HT1080 (cell line): ENCODE measurements around the gene INTS1. TPM values are rescaled to one million over a fixed set of nuclear protein-coding genes. Genes with fewer than 3 reads are reported as not detected.

Source experiments
- DNase-seq: peaks from one replicate; pipeline ENCODE4 v3.0.0-alpha.2; 2015; ENCODE audit warnings: low read depth
- total RNA-seq: library from RNA; depleted of rRNA; stranded (reverse); fragments of >200 nt; shearing (Covaris generic); gene quantifications from 2 replicates; pipeline ENCODE4 v1.2.3, GENCODE V29; 2014

INTS1 gene
- total RNA-seq, 1 experiment from 2014 or later: 82.4 TPM

DNA sequence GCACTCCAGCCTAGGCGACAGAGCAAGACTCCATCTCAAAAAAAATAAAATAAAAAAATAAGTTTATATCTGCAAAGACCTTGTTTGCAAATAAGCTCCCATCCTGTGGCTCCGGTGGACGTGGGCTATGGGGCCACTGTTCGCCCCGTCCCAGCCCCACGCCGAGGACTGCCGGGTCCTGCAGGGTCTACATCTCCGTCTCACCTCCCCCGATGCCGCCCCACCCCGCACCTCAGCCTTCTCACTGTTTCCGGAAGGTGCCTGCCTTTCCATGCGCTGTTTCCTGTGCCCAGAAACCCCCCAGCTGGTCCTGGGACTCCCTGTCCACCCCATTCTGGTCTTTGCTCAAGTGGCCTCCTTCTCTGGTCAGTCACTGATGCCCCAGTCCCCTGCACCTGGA, 5.0 kb upstream of the INTS1 start:
- no peak for DNase-seq

DNA sequence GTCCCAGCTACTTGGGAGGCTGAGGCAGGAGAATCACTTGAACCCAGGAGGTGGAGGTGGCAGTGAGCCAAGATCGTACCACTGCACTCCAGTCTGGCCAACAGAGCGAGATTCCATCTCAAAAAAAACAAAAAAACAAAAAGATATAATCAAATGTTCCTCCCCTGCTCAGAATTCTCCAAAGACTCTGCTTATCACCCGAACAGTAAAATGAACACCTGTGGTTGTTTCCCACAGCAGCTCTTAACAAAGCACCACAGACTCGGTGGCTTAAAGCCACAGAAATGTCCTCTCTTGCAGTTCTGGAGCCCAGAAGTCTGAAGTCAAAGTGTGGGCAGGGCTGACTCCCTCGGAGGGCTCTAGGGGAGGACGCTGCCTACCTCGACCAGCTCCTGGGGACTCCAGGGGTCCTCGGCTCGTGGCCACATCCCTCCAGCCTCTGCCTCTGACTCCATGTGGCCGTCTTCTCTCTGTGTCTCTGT, 4.1 kb upstream of the INTS1 start:
- no peak for DNase-seq

DNA sequence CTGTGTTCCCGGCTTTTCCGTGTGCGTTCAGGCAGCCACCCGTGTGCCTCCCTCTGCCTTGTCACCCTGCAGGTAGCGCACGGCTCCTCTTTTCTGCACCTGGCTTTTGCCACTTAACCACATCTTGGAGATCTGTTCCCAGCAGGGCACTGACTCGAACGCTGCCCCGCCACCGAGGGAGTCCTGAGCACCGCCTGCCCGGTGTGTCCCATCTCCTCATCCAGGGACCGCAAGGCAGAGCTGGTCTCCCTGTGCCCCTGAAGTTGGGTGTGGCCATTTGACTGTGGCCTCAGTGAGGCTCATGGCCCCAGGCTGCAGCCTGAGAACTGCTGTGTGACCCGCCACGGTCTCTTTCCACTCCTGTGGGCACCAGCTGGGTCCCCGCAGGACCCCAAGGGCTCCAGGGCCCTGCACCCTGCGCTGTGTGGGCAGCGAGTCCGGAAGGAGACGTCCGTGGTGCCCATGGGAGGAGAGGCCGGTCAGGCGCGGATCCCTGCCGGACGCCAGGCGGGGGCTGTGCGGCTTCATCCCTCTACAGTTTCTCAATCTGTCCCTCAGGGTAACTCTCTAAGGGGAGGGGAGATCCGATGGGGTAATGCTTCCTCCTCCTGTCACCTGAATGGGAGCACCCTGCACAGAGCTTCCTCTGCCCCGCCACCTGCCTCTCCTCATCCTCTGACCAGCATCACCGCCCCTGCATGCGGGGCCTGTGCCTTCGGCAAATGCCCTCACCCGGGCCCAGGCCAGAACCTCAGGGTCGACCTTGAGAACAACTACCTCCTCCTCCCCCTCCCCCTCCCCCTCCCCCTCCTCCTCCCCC, 1.8 kb upstream of the INTS1 start:
- no peak for DNase-seq

DNA sequence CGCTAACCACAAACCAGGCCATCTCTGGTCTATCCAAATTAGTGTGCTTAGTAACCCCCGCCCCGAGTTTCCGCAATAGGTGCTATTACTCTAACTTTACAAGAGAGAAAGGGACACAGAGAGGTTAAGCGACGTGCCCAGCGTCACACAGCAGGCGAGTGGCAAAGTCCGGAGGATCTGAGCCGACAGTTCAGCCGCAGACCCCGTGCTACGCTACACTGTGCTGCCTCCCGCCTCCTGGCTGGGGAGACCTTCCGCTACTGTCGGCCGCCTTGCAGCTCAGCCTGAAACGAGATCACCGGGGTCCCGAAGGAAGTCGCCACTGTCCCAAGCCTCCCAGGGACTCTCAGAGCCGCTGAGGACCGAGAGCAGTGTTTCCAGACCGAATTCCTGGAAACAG, 799 bp downstream of the INTS1 start:
- no peak for DNase-seq

DNA sequence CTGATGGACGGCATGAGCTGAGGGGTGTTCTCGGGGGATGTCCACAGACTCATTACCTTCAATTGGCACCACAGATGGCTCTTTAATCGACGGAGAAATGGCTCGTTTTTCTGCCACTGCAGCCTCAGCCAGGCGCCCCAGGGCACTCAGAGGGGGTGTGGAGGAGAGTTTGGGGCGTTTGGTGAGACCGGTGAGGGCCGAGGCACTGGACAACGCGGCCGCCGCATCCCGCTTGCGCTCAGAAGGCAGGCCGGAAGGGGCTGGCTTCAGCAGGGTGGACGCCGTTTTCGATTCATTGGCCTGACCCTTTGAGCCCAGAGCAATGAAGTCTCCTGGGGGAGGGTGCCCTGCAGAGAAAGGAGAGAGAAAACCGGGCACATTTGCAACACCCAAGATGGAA, 1.3 kb downstream of the INTS1 start:
- DNase-seq: no peak

DNA sequence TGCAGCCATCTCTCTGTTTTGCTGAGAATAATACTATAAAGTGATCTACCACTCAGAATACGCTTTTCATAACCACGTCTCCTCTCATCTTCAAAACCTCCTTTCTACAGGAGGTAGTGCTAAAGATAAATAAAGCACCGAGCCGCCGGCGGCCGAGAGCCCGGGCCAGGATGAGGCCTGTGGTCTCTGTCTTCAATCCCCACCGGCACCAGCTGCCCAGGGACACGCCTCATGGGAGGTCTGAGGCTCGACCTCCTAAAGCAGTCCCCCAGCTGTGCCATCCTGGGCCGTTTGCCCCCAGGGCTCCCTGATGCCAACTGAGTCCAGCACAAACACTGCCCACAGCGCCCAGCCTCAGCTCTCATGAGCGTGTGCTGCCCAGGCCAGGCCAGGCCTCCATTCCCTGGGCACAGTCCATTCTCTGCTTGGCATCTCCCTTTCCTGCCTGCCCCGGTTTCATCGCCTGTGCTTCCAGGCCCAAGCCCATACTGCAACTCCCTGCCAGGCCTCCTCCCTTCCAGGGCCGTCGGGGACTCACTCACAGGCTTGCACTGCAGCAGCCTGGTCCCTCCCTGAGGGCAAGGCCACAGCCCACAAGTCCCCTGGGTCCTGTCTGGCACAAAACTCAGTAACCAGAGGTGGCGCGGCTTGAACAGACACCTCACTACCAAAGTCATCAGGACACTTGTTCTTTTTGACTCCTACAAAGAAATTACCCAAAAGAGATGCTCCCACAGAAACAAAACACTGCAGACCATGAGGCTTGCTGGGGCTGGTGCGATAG, 2.5 kb downstream of the INTS1 start:
- DNase-seq: no peak

DNA sequence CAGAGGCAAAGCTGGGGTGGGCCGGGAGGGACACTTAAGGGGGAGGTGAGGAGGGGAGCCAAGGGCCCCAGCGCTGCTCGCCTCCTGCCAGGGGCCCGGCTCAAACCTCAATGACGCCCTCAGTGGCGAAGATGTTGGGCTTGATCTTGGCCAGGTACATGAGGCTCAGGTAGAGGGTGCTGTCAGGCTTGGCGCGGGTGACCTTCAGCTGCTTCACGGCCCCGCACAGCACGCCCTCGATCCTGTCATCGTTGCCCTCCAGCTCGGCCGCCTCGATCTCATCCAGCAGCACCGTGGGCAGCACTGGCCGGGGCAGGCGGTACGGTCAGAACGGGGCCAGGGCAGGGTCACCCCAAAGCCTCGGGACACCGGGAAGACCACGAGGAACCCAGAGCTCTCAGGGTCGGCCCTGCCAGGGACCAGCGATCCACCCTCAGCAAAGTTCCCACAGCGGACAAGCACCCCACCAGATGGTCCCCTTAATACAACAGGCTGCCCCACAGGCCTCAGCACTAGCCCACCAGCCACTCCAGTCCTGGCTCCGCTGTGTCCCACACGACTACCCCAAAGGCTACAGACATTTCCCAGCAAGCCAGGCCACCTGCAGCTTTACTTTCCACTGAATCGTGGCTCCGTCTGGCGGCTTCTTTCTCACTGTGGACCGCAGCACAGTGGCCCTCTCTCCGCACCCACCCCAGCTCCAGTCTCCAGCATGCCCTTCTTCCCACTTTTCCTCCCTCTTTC, 4.0 kb downstream of the INTS1 start:
- no peak for DNase-seq

DNA sequence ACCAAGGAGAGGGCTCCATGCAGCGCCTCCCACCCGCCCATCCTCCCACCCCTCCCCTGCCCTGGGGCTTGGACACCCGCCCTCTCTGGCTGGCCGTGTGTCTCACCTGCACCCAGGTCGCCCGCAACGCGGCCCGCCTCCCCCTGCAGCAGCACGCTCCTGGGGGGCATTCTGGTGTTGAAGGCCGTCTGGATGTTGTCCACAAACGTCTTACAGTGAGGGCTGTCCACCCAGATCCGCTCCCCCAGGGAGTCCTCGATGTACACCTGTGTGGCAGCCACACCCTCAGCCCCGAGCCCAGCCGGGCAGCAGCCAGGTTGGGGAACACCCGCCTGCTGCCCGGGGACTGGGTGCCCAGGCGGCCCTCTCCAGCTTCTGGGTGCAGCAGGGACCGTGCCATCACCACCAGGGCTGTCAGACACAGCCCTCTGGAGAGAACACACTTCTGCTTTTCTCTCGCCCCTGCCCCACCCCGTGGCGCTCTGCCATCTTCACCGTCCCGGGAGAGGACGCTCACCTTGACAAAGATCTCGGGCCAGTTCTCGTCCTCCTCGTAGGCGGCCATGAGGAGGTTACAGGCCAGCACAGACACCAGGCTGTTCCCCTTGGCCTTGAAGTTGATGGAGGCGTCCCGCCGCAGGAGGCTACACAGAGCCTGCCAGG, 4.7 kb downstream of the INTS1 start:
- DNase-seq: no peak

DNA sequence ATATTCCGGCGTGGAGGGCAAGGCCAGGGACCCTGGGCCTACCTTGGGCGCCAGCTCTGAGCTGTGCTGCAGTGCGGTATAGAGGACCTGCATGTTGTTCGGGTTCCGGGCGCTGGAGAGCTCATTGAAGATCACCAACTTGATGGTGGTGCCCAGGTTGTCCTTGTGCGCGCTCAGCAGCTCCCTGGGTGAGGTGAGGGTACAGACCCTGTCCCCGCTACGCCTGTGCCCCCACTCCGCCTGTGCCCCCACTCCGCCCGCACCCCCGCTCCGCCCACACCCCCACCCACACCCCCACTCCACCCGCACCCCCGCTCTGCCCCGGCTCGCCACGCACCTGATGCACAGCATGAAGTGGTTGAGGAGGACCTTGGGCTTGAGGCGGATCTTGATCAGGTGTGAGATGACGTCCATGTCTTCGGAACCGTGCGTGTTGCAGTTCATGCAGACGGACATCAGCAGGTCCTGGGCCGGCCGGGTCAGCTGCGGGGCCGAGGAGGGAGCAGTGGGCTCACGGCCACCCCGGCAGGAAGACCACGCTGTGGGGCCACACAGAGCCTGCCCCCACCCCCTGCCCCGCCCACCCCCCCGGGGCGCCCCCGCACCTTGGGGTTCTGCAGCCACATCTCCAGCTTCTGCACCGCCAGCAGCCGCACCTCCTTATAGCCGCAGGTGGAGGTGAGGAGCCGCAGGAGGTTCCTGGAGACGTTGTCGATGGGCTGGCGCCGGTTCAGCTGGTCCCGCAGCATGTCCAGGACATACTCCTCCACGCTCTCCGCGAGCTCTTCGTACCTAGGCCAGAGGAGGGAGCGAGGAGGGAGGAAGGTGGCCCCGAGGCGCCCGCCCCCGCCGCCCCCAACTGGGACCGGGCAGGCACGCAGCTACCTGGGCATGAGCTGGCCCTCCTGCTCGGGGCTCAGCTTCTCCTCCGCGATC, 5.6 kb downstream of the INTS1 start:
- no peak for DNase-seq

DNA sequence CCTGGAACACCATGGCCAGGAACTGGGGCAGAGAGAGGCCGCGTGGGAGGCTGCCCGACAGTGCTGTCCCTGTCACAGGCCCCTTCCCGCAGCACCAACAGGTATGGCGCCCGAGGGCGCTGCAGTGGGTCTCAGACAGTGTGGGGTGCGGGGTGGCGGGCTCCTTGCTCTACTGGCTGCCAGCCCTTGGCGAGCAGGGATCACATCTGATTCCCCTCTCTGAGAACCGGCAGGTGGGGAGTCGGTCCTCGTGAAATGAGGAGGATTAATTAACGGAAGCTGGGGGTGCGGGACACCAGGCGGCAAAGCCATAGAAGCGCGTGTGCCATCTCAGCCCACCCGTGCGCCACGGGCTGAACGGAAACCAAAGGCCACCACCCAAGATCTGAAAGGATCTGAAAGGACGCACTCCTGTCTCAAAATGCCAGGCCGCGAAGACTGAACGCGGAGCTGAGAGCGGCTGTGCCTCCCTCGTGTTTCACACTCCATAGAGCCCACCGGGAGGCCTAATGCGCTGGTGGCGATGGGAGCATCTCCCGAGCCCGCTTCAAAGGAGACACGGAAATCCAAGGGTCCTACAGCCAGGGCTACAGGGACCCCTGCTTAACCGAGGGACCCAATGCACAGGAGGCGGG, 6.8 kb downstream of the INTS1 start:
- no peak for DNase-seq

DNA sequence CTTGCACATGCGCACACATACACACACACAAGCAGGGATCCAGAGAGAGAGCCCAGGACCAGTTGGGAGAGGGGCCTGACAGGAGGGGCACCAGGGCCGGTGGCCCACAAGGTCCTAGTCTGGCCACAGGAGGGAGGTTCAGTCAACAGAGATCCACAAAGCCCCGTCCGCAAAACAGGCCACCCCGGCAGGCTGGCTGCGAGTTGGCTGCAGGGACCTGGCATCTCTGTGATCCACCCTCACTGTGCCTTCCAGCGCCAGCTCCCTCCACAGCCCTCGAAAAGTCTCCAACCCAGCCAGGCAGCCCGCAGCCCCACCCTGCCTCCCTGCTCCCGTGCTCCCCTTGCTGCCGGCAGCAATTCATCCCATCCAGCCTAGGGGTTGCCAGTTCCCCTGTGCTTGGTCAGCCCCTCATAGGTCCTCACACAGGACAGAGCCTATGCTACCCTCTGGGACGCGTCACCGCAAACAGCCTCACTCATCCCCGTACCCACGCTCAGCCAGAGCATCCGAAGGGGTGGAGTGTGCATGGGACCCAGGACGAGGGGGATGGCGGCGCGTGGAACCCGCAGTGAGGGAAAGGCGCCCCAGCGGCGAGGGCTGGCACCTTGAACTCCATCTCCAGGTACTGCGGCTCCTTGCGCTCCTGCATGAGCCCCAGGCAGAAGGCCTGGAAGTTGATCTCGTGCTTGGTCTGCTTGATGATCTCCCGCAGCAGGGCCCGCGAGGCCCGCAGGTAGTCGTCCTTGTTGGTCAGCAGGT, 7.5 kb downstream of the INTS1 start:
- DNase-seq: no peak

DNA sequence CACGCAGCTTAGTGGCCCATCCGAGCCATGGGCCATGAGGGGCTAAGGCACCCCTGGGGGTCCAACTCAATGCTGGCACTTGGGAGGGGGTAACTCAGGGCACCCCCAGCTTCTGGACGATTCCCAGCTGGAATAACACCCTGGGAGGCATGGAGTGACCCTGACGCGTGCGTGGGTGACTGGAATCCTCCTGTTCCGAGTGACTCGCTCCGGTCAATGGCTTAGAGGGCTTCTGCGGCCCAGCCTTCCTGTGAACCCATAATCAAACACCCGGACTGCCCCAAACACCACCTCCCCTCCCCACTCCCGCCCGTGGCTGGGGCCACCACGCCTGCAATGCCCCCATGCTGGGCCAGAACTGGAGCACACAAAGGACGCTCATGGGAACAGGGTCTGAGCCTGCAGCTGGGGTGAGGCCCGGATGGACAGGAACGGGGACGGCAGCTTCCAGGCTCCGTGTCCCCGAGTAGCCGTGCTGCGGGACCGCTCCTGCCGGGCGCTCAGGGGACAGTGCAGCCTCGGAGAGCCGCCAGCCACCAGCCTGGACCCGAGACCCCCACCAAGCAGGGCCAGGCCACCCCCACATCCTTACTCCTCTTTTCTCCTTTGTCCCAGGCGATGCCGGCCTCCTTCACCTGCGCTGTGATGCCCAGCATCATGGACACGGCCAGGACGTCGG, 8.5 kb downstream of the INTS1 start:
- DNase-seq: no peak

DNA sequence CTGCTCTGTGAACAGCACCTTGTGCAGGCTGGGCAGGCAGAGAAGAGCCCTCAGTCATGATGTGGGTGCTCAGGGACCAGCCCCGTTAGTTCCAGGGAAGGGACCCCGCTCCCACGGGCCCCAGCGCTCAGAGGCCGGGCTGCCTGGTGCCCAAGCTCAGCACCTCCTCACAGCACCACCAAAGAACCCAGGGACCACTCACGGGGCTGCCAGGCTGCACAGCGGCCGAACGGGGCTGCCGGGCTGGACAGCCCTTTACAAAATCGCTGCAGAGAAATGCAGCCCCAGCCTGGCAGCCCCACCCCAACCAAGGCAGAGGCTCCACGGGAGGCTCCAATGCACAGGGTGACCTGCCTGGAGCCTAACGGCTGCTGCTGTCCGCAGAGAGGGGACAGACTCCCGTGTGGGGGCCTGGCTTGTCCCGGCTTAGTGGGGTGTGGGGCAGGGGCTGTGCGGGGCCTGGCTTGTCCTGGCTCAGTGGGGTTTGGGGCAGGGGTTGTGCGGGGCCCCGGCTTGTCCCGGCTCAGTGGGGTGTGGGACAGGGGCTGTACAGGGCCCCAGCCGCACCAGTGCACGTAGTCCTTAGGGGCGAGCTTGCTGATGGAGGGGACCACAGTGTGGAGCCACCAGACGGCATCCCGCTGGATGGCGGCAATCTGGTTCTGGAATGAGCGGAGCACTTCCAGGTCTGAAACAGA, 9.2 kb downstream of the INTS1 start:
- no peak for DNase-seq

DNA sequence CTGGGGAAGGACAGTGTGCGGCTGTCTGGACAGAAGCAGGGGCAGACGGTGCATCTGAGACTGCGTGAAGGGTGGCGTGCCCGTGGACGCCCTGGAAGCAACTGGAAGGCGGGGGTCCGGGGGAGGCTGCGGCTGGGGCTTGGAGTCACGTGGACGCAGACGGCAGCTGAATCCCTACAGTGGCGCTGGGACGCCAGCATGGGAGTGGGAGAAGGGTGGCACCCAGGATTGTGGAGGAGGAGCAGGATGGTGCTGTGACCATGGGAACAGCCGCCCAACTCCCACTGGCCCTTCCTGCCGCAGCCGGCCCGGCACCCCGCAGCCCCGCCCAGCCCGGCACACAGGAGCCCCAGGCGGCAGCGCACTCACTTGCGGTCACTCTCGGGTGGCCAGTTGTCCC, 9.7 kb downstream of the INTS1 start:
- no peak for DNase-seq

DNA sequence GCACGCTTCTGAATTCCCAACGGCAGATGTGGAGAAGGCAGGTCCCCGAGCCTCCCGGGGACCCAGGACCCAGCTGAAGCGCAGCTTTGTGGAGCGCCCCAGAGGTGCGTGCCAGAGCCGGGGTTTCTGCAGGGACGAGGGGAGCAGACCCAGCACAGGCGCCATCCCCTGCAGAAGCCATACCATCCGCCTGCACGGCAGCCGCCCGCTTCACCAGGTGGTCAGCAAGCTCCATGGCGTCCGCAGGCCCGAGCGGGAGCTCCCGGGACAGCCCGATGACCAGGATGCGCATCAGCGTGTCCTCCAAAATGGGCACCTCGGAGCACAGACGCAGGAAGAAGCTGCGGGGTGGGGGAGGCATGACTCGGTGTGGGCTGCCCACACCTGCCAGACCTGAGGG, 10.6 kb downstream of the INTS1 start:
- no peak for DNase-seq

DNA sequence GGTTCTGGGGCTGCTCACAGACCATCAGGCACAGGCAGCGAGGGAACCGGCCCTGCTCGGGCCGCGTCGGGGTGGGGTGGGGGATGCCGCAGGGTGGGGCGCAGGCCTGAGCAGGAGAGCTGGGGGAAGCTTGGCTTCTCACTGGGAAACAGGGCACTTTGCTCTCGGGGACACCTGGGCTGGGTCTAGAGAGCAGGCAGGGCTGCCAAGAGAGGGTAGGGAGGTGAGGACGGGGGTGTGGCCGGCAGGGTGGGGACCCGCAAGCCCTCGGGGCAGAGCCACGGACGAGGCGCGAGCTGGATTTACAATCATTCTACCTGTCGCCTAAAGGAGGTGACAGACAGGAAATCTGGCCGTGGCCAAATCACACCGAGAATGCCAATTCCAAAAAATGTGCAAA, 11.1 kb downstream of the INTS1 start:
- DNase-seq: no peak

DNA sequence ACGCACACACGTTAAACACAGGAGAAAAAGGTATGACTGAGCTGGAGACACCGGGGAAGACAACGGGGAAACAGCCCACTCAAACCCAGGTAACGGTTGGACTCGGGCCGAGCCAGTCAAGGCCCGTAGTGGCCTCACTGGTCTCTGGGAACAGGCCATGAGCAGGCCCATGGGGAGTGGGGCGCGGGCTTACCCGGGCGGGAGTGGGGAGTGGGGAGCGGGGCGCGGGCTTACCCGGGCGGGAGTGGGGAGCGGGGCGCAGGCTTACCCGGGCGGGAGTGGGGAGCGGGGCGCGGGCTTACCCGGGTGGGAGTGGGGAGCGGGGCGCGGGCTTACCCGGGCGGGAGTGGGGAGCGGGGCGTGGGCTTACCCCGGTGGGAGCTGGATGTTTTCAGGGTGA, 11.5 kb downstream of the INTS1 start:
- no peak for DNase-seq

DNA sequence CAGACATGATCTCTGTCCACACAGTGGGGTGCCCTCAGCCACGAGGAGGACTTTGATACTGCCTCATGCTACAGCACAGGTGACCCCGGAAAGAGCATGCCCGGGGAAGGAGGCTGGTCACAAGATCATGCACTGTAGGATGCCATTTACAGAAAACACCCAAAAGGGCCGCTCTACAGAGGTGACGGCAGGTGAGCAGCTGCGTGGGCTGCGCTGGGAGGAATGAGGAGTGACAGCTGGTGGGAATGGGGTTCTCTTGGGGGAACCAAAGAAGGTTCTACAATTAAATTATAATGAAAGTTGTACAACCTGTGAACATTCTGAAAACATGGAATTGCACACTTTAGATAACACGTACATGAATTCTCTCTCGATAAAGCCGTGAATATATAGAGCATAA, 12.0 kb downstream of the INTS1 start:
- no peak for DNase-seq
